BLaER1 (cell line): ENCODE measurements around the gene NEO1.

Experiments used
- H3K27ac ChIP-seq: shearing (Covaris generic); formaldehyde crosslinking; 2 replicates; pipeline ENCODE4 v1.8.1; 2022
- H3K27me3 ChIP-seq: shearing (Covaris generic); formaldehyde crosslinking; 2 replicates; pipeline ENCODE4 v1.8.1; 2022
- H3K36me3 ChIP-seq: shearing (Covaris generic); formaldehyde crosslinking; 2 replicates; pipeline ENCODE4 v1.8.1; 2022
- H3K4me1 ChIP-seq: shearing (Covaris generic); formaldehyde crosslinking; 2 replicates; pipeline ENCODE4 v1.8.1; 2022
- H3K4me2 ChIP-seq: shearing (Covaris generic); formaldehyde crosslinking; 2 replicates; pipeline ENCODE4 v1.8.1; 2022
- H3K4me3 ChIP-seq: shearing (Covaris generic); formaldehyde crosslinking; 2 replicates; pipeline ENCODE4 v1.8.1; 2022
- H3K9ac ChIP-seq: shearing (Covaris generic); formaldehyde crosslinking; 2 replicates; pipeline ENCODE4 v1.8.1; 2022
- H3K9me3 ChIP-seq: shearing (Covaris generic); formaldehyde crosslinking; 2 replicates; pipeline ENCODE4 v1.8.1; 2022
- H4K20me1 ChIP-seq: shearing (Covaris generic); formaldehyde crosslinking; 2 replicates; pipeline ENCODE4 v1.8.1; 2022
- Cebpa-rat ChIP-seq: shearing (Covaris generic); IDR thresholded peaks from 2 replicates; pipeline ENCODE4 v1.8.1; 2022

The NEO1 gene

GRCh38 chr15:73227433-73228056 is 175.3 kb downstream of the NEO1 start:
- H3K27ac ChIP-seq = no peak overlapping the region
- no peaks in the 10 kb centered on the region for H3K9me3 ChIP-seq
- TF ChIP-seq Cebpa-rat = no peak
- H4K20me1 ChIP-seq = no peaks in the 10 kb centered on the region
- peaks cover 13% of the 10 kb centered on the region for H3K4me1 ChIP-seq
- 0 out of 2 replicates have a peak overlapping the region, but pooled peaks have one; percentile 8 for H3K4me2 ChIP-seq
- no peaks in the 10 kb centered on the region for H3K27me3 ChIP-seq
- H3K36me3 ChIP-seq = no peaks in the 10 kb centered on the region
- H3K4me3 ChIP-seq = no peak overlapping the region
- H3K9ac ChIP-seq = no peak overlapping the region

GRCh38 chr15:73228128-73228646 is 175.9 kb downstream of the NEO1 start:
- no peak overlapping the region for H3K9ac ChIP-seq
- no peak overlapping the region for H3K27ac ChIP-seq
- no peak for TF ChIP-seq Cebpa-rat

DNA sequence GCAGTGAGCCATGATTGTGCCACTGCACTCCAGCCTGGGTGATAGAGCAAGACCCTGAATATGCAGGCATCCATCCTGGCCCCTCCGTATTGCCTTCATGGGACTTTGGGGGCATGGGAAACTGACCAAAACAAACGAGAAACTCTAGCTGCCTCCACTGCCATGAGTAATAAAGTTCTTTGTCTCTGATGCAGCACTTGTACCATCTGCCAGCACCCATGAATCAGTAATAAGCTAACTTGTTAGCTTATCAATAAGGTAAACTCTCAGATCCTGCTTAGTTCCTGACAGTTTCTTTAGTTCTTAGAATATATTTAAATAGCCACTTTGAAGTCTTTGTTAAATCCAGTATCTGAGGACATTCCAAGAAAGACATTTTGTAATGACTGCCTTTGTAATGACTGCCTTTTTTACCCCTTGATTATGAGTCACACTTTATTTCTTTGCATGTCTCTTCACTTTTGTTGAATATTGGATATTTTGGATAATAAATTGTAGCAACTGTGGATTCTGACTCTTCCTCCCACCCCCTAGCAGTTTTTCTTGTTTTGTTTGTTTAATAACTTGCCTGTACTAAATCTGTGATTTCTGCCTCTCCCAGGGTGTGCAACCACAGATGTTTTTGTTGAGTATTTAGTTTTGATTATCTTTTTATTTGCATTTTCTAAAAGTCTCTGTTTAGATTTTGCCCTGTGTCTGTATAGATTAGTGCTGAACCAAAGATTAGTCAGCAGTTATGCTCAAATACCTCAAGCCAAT is 179.6 kb downstream of the NEO1 start:
- no peak overlapping the region for H3K4me2 ChIP-seq
- peaks cover 7% of the 10 kb centered on the region; the same call in 1 of the 2 replicates for H3K4me1 ChIP-seq
- H3K4me3 ChIP-seq = no peak overlapping the region
- H3K9me3 ChIP-seq = no peaks in the 10 kb centered on the region
- no peaks in the 10 kb centered on the region for H4K20me1 ChIP-seq
- H3K27me3 ChIP-seq = no peaks in the 10 kb centered on the region
- H3K27ac ChIP-seq = no peak overlapping the region
- peaks cover 8% of the 10 kb centered on the region; the same call in 1 of the 2 replicates for H3K36me3 ChIP-seq
- TF ChIP-seq Cebpa-rat = no peak
- no peak overlapping the region for H3K9ac ChIP-seq

More at GRCh38 chr15:73228128-73228646, 175.9 kb downstream of the NEO1 start:
- H3K9me3 ChIP-seq = no peaks in the 10 kb centered on the region
- no peak overlapping the region for H3K4me3 ChIP-seq
- H3K4me2 ChIP-seq = no peak overlapping the region
- H4K20me1 ChIP-seq = no peaks in the 10 kb centered on the region
- H3K27me3 ChIP-seq = no peaks in the 10 kb centered on the region
- H3K4me1 ChIP-seq = peaks cover 13% of the 10 kb centered on the region
- no peaks in the 10 kb centered on the region for H3K36me3 ChIP-seq

DNA sequence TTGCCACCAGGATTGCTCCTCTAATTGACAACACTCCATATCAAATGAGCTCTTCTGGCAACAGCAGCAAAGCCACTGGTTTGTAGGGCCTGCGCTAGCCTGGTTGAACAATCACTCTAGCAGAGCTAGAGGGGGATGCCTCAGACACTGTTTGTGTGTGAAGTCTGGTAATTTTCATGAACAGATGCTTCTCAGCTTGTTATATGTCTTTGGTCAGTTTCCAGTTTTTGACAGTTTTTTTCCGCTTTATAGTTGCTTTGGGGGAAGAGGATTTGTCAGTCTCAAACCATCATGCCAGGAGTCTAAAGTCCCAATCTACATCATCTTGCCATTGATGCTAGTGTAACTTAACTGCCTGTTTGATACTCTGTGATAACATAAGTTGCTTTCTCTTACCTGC is 180.5 kb downstream of the NEO1 start:
- peaks cover 3% of the 10 kb centered on the region; the same call in 1 of the 2 replicates for H3K4me1 ChIP-seq
- no peak for TF ChIP-seq Cebpa-rat
- no peaks in the 10 kb centered on the region for H4K20me1 ChIP-seq
- H3K9ac ChIP-seq = no peak overlapping the region
- peaks cover 9% of the 10 kb centered on the region; the same call in 1 of the 2 replicates for H3K36me3 ChIP-seq
- H3K27ac ChIP-seq = no peak overlapping the region
- H3K4me2 ChIP-seq = no peak overlapping the region
- no peak overlapping the region for H3K4me3 ChIP-seq
- no peaks in the 10 kb centered on the region for H3K27me3 ChIP-seq
- no peaks in the 10 kb centered on the region for H3K9me3 ChIP-seq

- Histone ChIP-seq H3K27ac (no peak overlapping the region), H3K4me3 (no peak overlapping the region), H3K36me3 (peaks cover 9% of the 10 kb centered on the region; the same call in 1 of the 2 replicates), H3K9ac (no peak overlapping the region), H3K9me3 (no peaks in the 10 kb centered on the region), H3K4me2 (no peak overlapping the region), H4K20me1 (no peaks in the 10 kb centered on the region), H3K27me3 (no peaks in the 10 kb centered on the region), H3K4me1 (no peaks in the 10 kb centered on the region)
- no peak for TF ChIP-seq Cebpa-rat
These were observed 181.4 kb downstream of the NEO1 start for GRCh38 chr15:73233623-73234022.

- H3K4me2 ChIP-seq = no peak overlapping the region
- no peaks in the 10 kb centered on the region for H3K27me3 ChIP-seq
- no peak overlapping the region for H3K4me3 ChIP-seq
- no peak for TF ChIP-seq Cebpa-rat
- H3K4me1 ChIP-seq = no peaks in the 10 kb centered on the region
- H3K9me3 ChIP-seq = no peaks in the 10 kb centered on the region
- no peaks in the 10 kb centered on the region for H4K20me1 ChIP-seq
- H3K9ac ChIP-seq = no peak overlapping the region
- H3K27ac ChIP-seq = no peak overlapping the region
- peaks cover 9% of the 10 kb centered on the region; the same call in 1 of the 2 replicates for H3K36me3 ChIP-seq
These were observed 185.6 kb downstream of the NEO1 start for GRCh38 chr15:73237910-73238309.

DNA sequence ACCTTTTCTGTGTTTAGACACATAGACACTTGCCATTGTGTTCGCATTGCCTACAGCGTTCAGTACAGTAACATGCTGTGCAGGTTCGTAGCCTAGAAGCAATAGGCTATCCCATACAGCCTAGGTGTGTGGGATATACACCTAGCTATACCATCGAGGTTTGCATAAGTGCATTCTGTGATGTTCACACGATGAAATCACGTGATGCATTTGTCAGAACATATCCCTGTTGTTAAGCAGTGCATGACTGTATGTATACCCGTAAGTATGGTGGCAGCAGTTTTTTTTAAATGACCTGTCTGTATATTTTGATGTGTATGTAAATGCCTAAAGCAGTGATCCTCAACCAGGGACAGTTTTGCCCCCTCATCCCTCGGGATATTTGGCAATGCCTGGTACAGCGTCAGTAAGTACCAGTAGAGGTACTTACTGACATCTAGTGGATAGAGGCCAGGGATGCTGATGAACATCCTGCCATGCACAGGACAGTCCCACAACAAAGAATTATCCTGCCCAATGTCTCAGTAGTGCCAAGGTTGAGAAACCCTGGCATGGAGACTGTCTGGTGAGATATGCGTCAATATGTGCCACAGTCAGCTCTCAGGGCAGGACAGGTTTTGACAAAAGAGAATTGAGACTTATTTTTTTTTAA is 187.4 kb downstream of the NEO1 start:
- no peaks in the 10 kb centered on the region for H4K20me1 ChIP-seq
- no peak overlapping the region for H3K27ac ChIP-seq
- H3K4me2 ChIP-seq = no peak overlapping the region
- no peak for TF ChIP-seq Cebpa-rat
- peaks cover 14% of the 10 kb centered on the region for H3K36me3 ChIP-seq
- H3K4me3 ChIP-seq = no peak overlapping the region
- no peak overlapping the region for H3K9ac ChIP-seq
- no peaks in the 10 kb centered on the region for H3K4me1 ChIP-seq
- no peaks in the 10 kb centered on the region for H3K27me3 ChIP-seq
- no peaks in the 10 kb centered on the region for H3K9me3 ChIP-seq

DNA sequence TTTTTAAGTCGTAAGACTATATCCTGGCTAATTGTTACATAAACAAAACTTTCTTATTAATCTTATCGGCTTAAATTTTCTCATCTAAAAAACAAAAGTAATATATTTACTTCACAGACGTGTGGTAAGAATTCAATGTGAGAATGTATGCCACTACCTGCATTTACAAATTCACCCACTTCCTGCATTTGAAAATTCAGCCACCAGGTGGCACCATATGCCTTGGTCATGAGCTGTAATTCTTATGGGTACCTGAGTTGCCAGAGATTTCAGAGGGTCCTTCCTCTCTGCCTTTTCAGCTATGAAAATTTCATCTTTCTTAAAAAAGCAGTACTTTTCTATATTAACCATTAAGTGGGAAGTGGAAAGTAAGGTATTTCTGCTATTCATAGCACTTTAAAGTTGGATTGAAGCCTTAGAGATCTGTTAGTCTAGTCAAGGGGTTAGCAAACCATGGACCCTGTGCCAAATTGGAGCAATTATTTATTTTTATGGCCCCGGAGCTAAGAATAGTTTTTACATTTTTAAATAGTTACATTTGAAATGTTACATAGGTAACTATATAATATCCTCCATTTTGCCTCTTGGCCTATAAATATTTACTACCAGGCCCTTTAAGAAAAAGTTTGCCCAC is 188.7 kb downstream of the NEO1 start:
- H3K9me3 ChIP-seq = no peaks in the 10 kb centered on the region
- TF ChIP-seq Cebpa-rat = no peak
- H3K4me2 ChIP-seq = no peak overlapping the region
- peaks cover 14% of the 10 kb centered on the region for H3K36me3 ChIP-seq
- no peaks in the 10 kb centered on the region for H3K4me1 ChIP-seq
- no peak overlapping the region for H3K4me3 ChIP-seq
- H3K9ac ChIP-seq = no peak overlapping the region
- no peaks in the 10 kb centered on the region for H3K27me3 ChIP-seq
- H3K27ac ChIP-seq = no peak overlapping the region
- no peaks in the 10 kb centered on the region for H4K20me1 ChIP-seq

DNA sequence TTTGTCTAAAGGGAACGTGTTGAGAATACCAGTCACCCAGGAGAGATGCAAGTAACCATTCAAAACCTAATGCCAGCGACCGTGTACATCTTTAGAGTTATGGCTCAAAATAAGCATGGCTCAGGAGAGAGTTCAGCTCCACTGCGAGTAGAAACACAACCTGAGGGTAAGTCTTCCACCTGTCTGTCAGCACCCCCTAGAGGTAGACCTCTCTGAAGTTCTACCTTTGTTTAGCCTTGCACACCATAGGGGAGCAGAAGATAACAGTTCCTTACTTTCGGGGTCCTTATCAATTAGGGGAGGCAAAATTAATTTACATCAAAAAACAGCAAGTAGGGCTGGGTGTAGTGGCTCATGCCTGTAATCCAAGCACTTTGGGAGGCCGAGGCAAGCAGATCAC is 192.1 kb downstream of the NEO1 start:
- Histone ChIP-seq H3K4me3 (no peak overlapping the region), H3K4me2 (no peak overlapping the region), H3K27ac (no peak overlapping the region), H3K36me3 (peaks cover 9% of the 10 kb centered on the region; the same call in 1 of the 2 replicates), H4K20me1 (no peaks in the 10 kb centered on the region), H3K9me3 (no peaks in the 10 kb centered on the region), H3K4me1 (no peaks in the 10 kb centered on the region), H3K9ac (no peak overlapping the region), H3K27me3 (no peaks in the 10 kb centered on the region)
- TF ChIP-seq Cebpa-rat = no peak
